GM03348 (cell line): ENCODE results near the gene GABRR3.

Source experiments
- DNase-seq: peaks from one replicate; pipeline ENCODE4 v3.0.0; 2012; ENCODE audit warnings: low spot score

The GABRR3 gene

DNA sequence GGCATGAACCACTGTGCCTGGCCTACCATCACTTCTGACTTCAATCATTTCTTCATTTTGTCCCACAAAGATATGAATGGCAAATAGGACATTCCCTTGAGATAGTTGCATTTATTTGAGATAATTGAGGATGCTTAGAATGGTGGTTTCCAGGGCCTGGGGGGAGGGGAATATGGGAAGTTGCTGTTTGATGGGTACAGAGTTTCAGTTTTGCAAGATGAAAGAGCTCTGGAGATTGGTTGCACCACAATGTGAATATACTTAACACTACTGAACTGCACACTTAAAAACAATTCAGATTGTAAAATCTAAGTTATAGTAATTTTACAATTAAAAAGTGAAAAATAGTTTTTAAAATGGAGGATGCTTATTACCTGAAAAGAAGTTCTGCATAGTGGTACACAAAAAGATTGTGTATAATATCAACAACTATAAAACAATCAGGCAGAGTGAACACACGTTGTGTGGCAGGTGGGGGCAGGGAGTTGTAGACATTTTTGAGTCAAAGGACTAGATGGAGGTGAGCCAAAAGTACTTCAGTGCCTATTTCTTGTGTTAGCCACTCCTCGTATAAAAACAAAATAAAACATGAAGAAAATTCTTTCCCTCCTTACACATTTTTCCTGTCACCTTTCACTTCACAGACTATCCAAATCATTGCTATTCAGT is 44.4 kb downstream of the GABRR3 start:
- DNase-seq: no peak

DNA sequence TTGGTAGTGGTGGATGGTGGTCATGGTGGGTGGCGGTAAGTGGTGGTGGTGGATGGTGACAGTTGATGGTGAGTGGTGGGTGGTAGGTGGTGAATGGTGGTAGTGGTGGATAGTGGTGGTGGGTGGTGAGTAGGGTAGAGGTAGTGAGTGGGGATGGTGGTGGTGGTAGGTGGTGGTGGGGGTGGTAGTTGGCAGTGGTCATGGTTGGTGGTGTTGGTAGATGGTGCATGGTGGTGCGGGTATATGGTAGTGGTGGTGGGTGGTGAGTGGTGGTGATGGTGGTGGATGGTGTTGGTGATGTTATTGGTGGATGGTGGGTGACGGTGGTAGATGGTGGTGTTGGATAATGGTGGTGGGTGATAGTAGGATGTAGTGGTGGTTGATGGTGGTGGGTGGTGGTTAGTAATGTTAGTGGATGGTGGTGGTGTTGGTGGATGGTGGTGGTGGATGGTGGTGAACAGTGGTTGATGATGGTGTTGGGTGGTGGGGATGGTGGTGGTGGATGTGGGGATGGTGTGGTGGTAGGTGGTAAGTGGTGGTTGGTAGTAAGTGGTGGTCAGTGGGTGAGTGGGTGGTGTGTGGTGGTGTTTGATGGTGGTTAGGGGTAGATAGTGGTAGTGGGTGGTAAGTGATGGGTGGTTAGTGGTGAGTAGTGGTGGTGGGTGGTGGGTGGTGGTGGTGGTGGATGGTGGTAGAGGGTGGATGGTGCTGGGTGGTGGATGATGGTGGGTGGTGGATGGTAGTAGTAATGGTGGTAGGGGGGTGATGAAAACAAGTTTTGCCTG is 46.1 kb downstream of the GABRR3 start:
- no peak for DNase-seq

DNA sequence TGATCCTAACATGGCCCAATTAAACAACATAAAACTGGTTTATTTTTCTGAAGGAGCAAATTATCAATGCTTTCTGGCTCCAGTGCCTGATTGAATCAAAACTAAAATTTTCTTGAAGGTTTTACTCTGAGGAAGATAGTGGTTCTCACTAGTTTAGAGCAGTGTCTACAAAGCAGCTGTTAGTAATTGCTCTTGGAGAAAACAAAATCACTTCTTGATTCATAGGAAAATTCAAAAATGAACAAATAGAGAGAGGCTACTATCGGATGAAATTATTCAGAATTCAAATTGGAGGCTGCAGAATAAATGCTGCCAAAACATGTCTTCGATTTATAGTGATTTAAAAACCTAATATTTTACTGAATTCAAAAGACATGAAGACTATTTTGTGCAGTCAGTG is 47.8 kb downstream of the GABRR3 start:
- no peak for DNase-seq

DNA sequence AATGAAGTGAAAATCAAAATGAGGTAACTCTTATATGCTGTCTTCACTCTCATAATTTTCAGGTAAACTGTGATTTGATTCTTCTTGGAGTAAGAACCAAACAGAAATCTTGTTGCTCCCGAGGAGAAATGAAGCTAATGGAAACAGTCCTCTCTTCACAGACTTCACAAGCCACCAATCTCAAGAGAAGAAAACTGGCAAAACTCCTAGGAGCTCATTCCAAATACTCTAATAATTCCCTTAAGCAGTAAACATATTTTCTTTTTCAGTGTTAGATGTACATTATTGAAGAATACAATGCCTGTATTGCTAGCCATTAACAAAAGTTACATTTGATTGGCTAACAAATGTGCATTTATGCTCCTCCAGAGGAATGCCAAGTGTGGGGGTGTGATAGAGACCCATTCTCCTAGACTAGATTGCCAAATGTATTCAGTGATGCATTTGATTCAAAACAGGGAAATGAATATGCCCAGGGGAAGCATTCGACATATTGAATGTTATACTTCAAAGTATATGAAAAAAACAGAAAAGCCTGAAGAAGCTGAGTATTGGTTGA is 51.1 kb downstream of the GABRR3 start:
- no peak for DNase-seq

GRCh38 chr3:97981886-97982285 is 53.2 kb downstream of the GABRR3 start:
- DNase-seq: no peak

GRCh38 chr3:97979610-97980009 is 55.5 kb downstream of the GABRR3 start:
- no peak for DNase-seq

DNA sequence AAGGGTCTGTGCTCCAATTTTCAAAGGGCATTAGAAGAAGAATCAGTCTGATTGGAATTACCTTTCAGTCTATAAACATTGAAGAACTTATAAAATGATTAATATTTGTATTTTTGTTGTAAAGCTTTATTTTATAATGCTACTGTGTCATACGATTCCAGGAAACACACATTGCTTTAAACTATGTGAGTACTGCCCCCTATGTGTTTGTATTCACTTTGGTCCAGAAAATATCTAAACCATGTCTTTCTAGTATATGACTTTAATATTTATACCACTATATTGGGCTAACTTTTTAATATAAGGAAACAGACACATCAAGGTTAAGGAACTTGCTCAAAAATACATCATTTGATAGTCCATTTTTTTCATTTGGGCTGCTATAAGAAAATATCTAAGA is 59.6 kb downstream of the GABRR3 start:
- DNase-seq: no peak

GRCh38 chr3:97974996-97975395 is 60.1 kb downstream of the GABRR3 start:
- no peak for DNase-seq

DNA sequence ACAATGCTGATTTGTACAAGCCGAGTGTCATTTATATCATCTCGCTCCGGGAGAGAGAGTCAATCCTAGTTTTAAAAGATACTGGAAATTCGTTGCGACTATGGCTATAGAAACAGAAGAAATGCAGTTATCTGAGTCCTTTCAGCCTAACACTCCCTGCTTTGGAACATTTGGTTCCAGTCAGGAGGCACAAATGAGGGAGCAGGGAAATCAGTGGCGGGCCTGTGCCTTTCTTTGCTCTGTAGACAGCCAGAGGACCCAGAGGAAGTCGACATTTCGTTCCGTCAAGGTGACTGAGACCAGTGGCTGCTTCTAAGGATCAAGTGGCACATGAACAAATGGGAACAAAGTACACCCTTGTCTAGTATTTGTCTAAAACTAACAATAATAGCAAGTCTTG is 62.1 kb downstream of the GABRR3 start:
- DNase-seq: no peak

- DNase-seq: peak; percentile 95
These were observed 63.2 kb downstream of the GABRR3 start, which contains the start of gene RIOX2 for GRCh38 chr3:97971679-97972567. RIOX2 (minus strand) TSS chr3:97972431; CDS start chr3:97967593, 4,838 bp downstream.

DNA sequence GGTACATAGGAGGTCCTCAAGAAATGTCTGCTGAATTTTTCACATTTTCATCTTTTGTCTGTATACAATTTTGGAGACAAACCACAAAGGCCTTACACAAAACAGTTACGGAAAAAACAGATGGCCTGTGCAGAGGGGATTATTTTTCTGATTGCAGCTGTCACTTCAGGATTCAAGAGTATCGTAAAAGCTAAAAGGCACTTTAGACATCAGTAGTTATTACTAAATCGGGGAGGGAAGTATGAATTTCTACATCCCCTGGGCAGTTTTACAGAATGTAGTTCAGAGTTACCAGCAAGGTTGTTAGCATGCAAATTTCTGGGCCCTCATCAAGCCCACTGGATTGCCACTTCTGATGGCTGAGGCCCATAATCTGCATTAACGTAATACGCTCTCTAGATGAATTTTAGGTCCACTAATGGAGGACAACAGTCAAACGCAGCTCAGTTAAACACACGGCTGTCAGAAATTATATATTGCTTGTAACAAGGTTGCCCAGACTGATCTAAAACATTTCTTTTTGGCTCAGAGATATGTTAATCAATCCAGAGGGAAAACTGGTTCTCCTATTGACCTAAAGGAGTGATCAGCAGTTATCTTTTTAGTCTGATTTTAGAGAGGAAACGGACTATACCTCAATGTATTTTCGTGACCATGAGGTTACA is 64.0 kb downstream of the GABRR3 start:
- no peak for DNase-seq

DNA sequence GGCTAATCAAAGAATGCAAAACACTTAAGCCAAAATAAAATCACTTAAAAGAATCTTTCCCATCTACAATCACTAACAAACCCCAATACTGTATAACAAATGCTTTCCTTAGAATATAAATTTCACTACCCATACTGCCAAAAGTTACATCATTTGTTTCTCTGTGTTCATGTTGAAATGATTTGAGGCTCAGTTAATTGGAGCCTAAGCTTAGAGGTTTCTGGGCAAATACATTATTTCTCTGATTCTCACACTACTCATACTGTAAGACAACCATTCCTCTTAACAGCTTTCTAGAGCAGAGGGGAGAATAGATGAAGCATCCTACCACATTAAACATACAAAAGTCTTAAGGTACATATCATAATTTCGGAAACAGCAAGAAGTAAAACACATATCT is 65.0 kb downstream of the GABRR3 start:
- DNase-seq: peak; percentile 19

GRCh38 chr3:97969541-97969940 is 65.6 kb downstream of the GABRR3 start:
- DNase-seq: no peak

DNA sequence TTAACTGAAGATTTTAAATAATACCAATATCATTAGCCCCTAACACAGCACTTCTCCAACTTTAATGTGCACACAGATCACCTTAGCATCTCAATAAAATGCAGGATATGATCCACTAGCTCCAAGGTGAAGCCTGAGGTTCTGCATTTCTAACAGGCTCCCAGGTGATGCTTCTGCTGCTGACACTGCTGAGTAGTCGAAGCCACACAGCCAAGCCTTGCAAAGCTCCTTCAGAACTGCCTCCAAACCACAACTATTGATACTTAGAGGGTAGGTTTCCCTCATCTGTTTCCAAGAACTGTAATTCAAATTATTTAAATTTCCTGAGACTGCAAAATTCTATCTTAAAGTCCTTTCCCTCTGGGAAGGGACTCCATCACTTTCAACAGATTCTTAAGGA is 66.7 kb downstream of the GABRR3 start:
- DNase-seq: no peak

GRCh38 chr3:97967966-97968365 is 67.1 kb downstream of the GABRR3 start:
- DNase-seq: no peak

DNA sequence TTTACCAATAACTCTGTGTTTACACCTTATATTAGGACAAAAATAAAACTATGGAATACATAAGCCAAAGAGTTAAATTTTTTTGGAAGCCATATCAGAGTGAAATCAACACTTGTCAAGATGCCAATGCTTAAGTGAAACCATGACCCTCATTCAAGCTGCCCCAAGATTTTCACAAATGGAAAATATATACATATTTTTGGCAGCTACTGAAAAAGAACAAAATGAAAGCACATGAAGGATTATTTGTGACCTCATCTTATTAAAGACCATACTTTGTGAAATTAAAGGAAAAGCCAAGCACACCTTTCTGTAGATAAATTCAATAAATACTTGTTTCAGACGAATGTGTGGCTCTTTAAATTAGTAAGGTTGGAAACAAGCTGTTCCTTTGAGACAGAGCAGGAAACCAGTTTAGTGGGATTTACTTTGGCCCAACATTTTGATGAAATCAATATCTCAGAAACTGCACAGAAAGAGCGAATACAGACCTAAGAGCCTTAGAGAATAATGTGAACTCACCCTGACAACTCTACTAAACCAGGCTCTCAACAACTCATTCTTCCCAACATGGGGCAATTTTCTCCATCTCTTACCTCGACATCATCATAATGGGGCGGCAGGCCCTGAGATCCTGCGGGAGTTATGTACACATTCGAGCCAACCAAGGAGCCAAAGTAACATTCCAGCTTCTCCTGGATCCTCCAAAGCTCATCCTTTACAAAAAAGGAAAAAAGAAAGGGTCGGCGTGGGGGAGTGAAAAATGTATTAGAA is 73.9 kb downstream of the GABRR3 start:
- no peak for DNase-seq

- no peak for DNase-seq
These were observed 74.6 kb downstream of the GABRR3 start for GRCh38 chr3:97960551-97960950.

GRCh38 chr3:97959872-97960271 is 75.2 kb downstream of the GABRR3 start:
- DNase-seq: no peak

GRCh38 chr3:97958796-97959195 is 76.3 kb downstream of the GABRR3 start:
- no peak for DNase-seq

- DNase-seq: no peak
These were observed 76.7 kb downstream of the GABRR3 start for GRCh38 chr3:97958396-97958795.
